Loucy (cell line): Measurements from ENCODE around the gene PPP4C.

Experiments
- CTCF ChIP-seq: fragments of 200-600 bp; sonication (generic); conservative IDR thresholded peaks from 2 replicates; pipeline ENCODE4 v1.5.1; 2014; ENCODE audit warnings: mild to moderate bottlenecking, antibody characterized with exemption, low read length
- EZH2phosphoT487 ChIP-seq: fragments of 200-600 bp; IDR thresholded peaks from 2 replicates; pipeline ENCODE4 v1.6.1; 2018; ENCODE audit warnings: antibody characterized with exemption, mild to moderate bottlenecking, moderate library complexity, borderline replicate concordance

- TF ChIP-seq CTCF: no peak
- no peak for TF ChIP-seq EZH2phosphoT487
Measured at GRCh38 chr16:30076276-30076791, 540 bp downstream of the PPP4C start.
